ENCODE results near the gene DYNC1LI2.

Gene DYNC1LI2

DNA sequence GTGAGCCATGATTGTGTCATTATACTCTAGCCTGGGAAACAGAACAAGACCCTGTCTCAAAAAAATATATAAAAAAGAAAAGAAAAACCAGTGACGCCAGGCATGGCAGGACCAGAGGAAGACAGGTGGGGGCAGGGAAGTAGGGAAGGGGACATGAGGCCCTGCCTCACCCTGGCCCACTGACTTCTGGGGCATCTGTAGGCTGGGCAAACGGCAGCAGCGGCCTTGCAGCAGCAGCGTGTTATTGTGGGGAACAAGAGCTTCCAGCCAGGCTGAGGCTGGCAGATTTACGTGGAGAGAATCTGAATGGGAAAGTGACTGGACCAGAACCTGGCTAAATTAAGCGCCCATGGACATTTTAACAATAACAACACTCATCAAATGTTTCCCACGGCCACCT lies 74.2 kb downstream of the DYNC1LI2 start:
- TF ChIP-seq, protein P1, sequence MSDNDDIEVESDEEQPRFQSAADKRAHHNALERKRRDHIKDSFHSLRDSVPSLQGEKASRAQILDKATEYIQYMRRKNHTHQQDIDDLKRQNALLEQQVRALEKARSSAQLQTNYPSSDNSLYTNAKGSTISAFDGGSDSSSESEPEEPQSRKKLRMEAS (IDR thresholded peaks at IDR 0.05; ENCODE audit: low read depth, low read length), result no peak
- DNase-seq (ENCODE audit: low read depth), result no peak
- H3K4me3 ChIP-seq (ENCODE audit: low read depth, low read length), result no peak overlapping the region

- TF ChIP-seq MYC (IDR thresholded peaks at IDR 0.05; ENCODE audit: low read depth, low read length) (no peak), POLR2A (IDR thresholded peaks at IDR 0.05; ENCODE audit: extremely low read depth, insufficient read length) (no peak)
- TF ChIP-seq, protein P1 (IDR thresholded peaks at IDR 0.05; ENCODE audit: low read depth, low read length), result no peak
- TF ChIP-seq, protein P2, sequence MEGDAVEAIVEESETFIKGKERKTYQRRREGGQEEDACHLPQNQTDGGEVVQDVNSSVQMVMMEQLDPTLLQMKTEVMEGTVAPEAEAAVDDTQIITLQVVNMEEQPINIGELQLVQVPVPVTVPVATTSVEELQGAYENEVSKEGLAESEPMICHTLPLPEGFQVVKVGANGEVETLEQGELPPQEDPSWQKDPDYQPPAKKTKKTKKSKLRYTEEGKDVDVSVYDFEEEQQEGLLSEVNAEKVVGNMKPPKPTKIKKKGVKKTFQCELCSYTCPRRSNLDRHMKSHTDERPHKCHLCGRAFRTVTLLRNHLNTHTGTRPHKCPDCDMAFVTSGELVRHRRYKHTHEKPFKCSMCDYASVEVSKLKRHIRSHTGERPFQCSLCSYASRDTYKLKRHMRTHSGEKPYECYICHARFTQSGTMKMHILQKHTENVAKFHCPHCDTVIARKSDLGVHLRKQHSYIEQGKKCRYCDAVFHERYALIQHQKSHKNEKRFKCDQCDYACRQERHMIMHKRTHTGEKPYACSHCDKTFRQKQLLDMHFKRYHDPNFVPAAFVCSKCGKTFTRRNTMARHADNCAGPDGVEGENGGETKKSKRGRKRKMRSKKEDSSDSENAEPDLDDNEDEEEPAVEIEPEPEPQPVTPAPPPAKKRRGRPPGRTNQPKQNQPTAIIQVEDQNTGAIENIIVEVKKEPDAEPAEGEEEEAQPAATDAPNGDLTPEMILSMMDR (IDR thresholded peaks at IDR 0.05; ENCODE audit: low read depth, low read length), result no peak
- H3K4me3 ChIP-seq (ENCODE audit: low read depth, low read length), result no peak overlapping the region
- DNase-seq (ENCODE audit: low read depth), result no peak
Measured at GRCh38 chr16:66676599-66676998, 74.8 kb downstream of the DYNC1LI2 start.

DNA sequence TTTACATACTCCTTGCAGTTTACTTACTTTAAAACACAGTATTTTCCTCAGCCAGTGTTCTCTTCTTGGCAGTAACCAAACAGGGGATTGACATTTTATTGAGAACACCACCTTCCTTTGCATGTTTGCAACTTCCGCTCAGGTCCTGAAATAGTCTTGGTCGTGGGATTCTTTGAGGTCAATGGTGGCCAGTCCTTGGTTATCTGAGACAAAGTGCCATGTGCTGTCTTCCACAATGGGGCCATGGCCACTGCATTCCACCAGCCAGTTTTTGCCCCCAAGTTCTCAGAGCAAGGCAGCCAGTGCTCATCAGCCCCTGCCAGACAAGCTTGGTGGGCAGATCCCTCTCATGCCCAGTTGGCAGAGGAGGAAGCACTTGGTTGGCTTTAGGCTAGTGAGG lies 77.7 kb downstream of the DYNC1LI2 start:
- no peak for DNase-seq (ENCODE audit: low read depth)
- TF ChIP-seq POLR2A (IDR thresholded peaks at IDR 0.05; ENCODE audit: extremely low read depth, insufficient read length), result no peak
- TF ChIP-seq, protein P2 (IDR thresholded peaks at IDR 0.05; ENCODE audit: low read depth, low read length), result no peak
- no peak overlapping the region for H3K4me3 ChIP-seq (ENCODE audit: low read depth, low read length)
